Measurements from ENCODE around the gene C1orf94.
"Not testable (repeated sequence)": the region's sequence is repeated elsewhere in the genome, so short reads cannot be mapped to it uniquely, and the experiment has no call there.

C1orf94 gene

DNA sequence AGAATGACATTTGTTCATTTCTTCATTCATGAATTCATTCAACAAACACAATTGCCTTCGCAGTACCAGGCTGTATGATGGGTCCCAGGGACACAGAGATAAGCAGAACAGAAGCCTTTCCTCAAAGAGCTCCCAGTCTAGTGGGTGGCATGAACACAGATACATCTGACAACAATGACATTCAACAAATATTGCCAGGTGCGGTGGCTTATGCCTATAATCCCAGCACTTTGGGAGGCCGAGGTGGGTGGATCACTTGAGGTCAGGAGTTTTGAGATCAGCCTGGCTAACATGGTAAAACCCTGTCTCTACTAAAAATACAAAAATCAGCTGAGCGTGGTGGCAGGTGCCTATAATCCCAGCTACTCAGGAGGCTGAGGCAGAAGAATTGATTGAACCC is 6.7 kb downstream of the C1orf94 start:
- H3K27me3 Mint-ChIP-seq: peaks cover 16% of the 10 kb centered on the region
- H3K4me3 Mint-ChIP-seq; H3K4me1 Mint-ChIP-seq; H3K27ac Mint-ChIP-seq; H3K9me3 Mint-ChIP-seq; DNase-seq (ENCODE audit: low spot score in 2 of 2); H3K36me3 Mint-ChIP-seq; ATAC-seq (ENCODE audit: low read depth): not testable (repeated sequence)

- Mint-ChIP-seq H3K4me1 (no peaks in the 10 kb centered on the region), H3K27me3 (peaks cover 19% of the 10 kb centered on the region), H3K36me3 (no peaks in the 10 kb centered on the region), H3K4me3 (no peak overlapping the region), H3K27ac (no peak overlapping the region), H3K9me3 (peaks cover 3% of the 10 kb centered on the region)
- no peak for DNase-seq (ENCODE audit: low spot score in 2 of 2)
- ATAC-seq (ENCODE audit: low read depth): no peak
Observed at GRCh38 chr1:34186741-34187494, 10.2 kb downstream of the C1orf94 start.

GRCh38 chr1:34188418-34188817 is 11.7 kb downstream of the C1orf94 start:
- H3K9me3 Mint-ChIP-seq: peaks cover 2% of the 10 kb centered on the region
- no peak for ATAC-seq (ENCODE audit: low read depth)
- H3K4me1 Mint-ChIP-seq: no peaks in the 10 kb centered on the region
- DNase-seq (ENCODE audit: low spot score in 2 of 2): no peak
- no peak overlapping the region for H3K4me3 Mint-ChIP-seq
- no peak overlapping the region for H3K27ac Mint-ChIP-seq
- H3K36me3 Mint-ChIP-seq: no peaks in the 10 kb centered on the region
- peaks cover 22% of the 10 kb centered on the region for H3K27me3 Mint-ChIP-seq

DNA sequence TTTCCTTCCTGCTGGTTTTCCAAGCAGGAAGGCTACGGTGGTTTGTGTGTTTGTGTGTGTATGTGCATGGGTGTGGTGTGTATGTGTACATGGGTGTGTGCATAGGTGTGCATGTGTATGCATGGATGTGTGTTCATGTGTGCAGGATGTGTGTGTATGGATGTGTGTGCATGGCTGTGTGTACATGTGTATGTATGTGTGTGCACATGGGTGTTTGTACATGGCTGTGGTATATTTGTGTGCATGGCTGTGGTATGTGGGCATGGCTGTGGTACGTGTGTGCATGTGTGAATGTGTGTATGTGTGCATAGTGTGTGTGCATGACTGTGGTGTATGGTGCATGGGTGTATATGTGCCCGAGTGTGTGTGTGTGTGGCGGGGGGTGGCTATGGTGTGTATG is 12.3 kb downstream of the C1orf94 start:
- Mint-ChIP-seq H3K9me3 (peaks cover 2% of the 10 kb centered on the region), H3K4me1 (no peaks in the 10 kb centered on the region), H3K4me3 (no peak overlapping the region), H3K27ac (no peak overlapping the region), H3K36me3 (no peaks in the 10 kb centered on the region), H3K27me3 (peaks cover 21% of the 10 kb centered on the region)
- ATAC-seq (ENCODE audit: low read depth) (no peak), DNase-seq (ENCODE audit: low spot score in 2 of 2) (no peak)

DNA sequence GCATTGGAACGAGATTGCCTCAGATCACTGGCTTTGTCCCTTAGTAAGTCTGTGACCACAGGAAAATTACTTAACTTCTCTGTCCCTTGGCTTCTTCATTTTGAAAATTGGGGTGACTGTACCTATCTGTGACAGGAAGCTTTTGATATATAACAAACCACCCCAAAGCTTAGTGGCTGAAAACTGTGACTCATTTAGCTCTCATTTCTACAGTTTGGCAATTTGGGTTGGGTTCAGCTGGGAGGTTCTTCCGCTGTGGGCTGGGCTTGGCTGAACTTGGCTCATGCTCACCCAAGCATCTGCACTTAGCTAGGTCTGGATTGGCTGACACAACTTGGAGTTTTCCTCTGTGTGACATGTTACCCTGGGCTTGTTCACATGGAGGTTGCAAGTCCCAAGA is 14.0 kb downstream of the C1orf94 start:
- ATAC-seq (ENCODE audit: low read depth): no peak
- Mint-ChIP-seq H3K27ac (no peak overlapping the region), H3K27me3 (peaks cover 17% of the 10 kb centered on the region)

GRCh38 chr1:34192621-34193020 is 15.9 kb downstream of the C1orf94 start:
- H3K4me1 Mint-ChIP-seq: no peaks in the 10 kb centered on the region
- H3K27ac Mint-ChIP-seq: no peak overlapping the region
- no peak overlapping the region for H3K4me3 Mint-ChIP-seq

More for the DNA sequence above, 14.0 kb downstream of the C1orf94 start:
- no peaks in the 10 kb centered on the region for H3K36me3 Mint-ChIP-seq
- no peak for DNase-seq (ENCODE audit: low spot score in 2 of 2)
- H3K4me1 Mint-ChIP-seq: no peaks in the 10 kb centered on the region
- H3K9me3 Mint-ChIP-seq: peaks cover 2% of the 10 kb centered on the region
- H3K4me3 Mint-ChIP-seq: no peak overlapping the region

GRCh38 chr1:34199927-34200326 is 23.2 kb downstream of the C1orf94 start:
- no peaks in the 10 kb centered on the region for H3K36me3 Mint-ChIP-seq
- H3K27ac Mint-ChIP-seq: no peak overlapping the region
- DNase-seq (ENCODE audit: low spot score in 2 of 2) (no peak), ATAC-seq (ENCODE audit: low read depth) (no peak)
- H3K4me3 Mint-ChIP-seq: no peak overlapping the region
- H3K4me1 Mint-ChIP-seq: no peaks in the 10 kb centered on the region
- H3K9me3 Mint-ChIP-seq: no peaks in the 10 kb centered on the region
- H3K27me3 Mint-ChIP-seq: peaks cover 12% of the 10 kb centered on the region

More at GRCh38 chr1:34192621-34193020, 15.9 kb downstream of the C1orf94 start:
- DNase-seq (ENCODE audit: low spot score in 2 of 2): no peak
- peaks cover 2% of the 10 kb centered on the region for H3K9me3 Mint-ChIP-seq
- H3K27me3 Mint-ChIP-seq: peaks cover 12% of the 10 kb centered on the region
- ATAC-seq (ENCODE audit: low read depth): no peak
- H3K36me3 Mint-ChIP-seq: no peaks in the 10 kb centered on the region

DNA sequence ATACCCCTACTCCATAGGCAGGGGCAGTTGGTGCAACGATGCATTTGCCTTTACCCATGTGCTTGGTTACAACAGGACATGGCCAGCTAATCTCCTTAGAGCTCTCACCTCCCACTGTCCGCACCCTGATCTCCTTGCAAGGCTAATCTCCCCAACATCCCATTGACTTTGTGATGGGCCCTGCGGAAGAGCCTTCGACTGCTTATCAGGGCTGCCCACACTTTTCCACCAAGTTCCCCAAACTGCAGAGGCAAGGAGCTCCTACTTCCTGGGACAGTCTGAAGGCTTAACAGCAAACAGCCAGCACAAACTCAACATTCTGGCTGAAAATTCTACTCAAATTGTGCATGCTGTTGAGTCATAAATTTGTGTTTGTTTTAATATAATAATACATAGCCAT is 36.0 kb downstream of the C1orf94 start:
- H3K27me3 Mint-ChIP-seq: no peaks in the 10 kb centered on the region
- ATAC-seq (ENCODE audit: low read depth): no peak
- H3K27ac Mint-ChIP-seq: no peak overlapping the region

DNA sequence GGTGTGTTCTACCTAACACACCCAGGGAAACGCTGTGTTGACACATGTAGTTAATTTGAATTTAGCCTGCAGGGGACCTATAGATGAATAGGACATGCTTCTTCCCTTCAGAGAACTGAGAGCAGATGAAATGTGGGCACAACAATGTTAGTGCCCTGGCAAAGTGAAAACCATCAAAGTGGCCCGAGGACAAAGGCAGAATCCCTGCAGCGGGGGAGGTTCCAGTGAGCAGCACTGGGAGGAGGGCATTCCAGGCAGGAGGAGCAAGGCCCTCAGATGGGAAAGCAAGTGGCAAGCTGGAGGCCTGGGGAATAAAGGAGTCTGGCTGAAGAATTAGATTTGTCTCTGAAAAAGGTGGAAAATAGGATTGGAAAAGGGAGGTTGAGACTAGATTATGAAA is 37.2 kb downstream of the C1orf94 start:
- no peaks in the 10 kb centered on the region for H3K27me3 Mint-ChIP-seq
- no peak overlapping the region for H3K27ac Mint-ChIP-seq
- no peak for DNase-seq (ENCODE audit: low spot score in 2 of 2)
- no peaks in the 10 kb centered on the region for H3K9me3 Mint-ChIP-seq
- H3K4me1 Mint-ChIP-seq: no peaks in the 10 kb centered on the region
- H3K36me3 Mint-ChIP-seq: no peaks in the 10 kb centered on the region
- no peak overlapping the region for H3K4me3 Mint-ChIP-seq
- ATAC-seq (ENCODE audit: low read depth): no peak

More for the DNA sequence above, 36.0 kb downstream of the C1orf94 start:
- no peak for DNase-seq (ENCODE audit: low spot score in 2 of 2)
- Mint-ChIP-seq H3K4me1 (no peaks in the 10 kb centered on the region), H3K4me3 (no peak overlapping the region), H3K9me3 (no peaks in the 10 kb centered on the region), H3K36me3 (no peaks in the 10 kb centered on the region)

DNA sequence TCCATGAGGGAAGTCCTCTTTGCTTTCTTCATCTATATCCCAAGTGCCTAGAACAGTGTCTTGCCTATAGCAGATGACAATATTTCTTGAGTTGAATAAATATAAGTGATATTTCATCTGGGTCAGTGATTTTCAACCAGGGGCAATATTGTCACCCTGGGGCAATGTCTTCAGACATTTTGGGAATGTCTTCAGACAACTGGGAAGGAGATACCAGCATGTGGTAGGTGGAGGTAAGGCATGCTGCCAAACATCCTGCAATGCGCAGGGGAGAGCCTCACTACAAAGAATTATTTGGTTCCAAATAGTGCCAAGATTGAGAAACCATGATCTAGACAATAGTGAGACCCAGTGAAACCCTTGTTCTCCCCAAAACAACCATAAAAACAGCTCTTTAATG is 54.7 kb downstream of the C1orf94 start:
- no peaks in the 10 kb centered on the region for H3K4me1 Mint-ChIP-seq
- H3K9me3 Mint-ChIP-seq: peaks cover 3% of the 10 kb centered on the region
- no peak overlapping the region for H3K27ac Mint-ChIP-seq
- ATAC-seq (ENCODE audit: low read depth): no peak
- DNase-seq (ENCODE audit: low spot score in 2 of 2): no peak
- H3K4me3 Mint-ChIP-seq: no peak overlapping the region
- H3K36me3 Mint-ChIP-seq: no peaks in the 10 kb centered on the region
- peaks cover 12% of the 10 kb centered on the region for H3K27me3 Mint-ChIP-seq

- H3K27ac Mint-ChIP-seq: no peak overlapping the region
- H3K4me1 Mint-ChIP-seq: no peaks in the 10 kb centered on the region
- peaks cover 9% of the 10 kb centered on the region for H3K27me3 Mint-ChIP-seq
- no peak for DNase-seq (ENCODE audit: low spot score in 2 of 2)
- no peak overlapping the region for H3K4me3 Mint-ChIP-seq
- no peak for ATAC-seq (ENCODE audit: low read depth)
- H3K9me3 Mint-ChIP-seq: peaks cover 7% of the 10 kb centered on the region
- H3K36me3 Mint-ChIP-seq: no peaks in the 10 kb centered on the region
Observed at GRCh38 chr1:34235594-34235993, 58.9 kb downstream of the C1orf94 start.

DNA sequence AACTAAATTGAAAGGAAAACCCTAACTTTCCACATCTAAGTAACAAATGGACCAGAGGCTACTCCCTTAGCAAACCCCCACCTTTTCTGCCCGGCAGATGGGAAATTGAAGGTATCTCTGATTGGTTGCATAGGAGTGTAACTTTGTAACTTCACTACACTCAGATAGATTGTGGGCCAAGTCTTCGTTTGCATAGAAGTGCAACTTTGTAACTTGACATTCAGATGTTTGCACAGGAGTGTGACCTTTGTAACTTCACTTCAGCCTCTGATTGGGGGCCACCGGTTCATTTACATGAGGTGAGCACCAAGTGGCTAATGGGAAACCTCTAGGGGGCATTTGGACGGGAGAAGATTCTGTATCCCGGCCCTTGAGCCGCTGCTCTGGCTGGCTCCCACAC is 59.4 kb downstream of the C1orf94 start:
- Mint-ChIP-seq H3K27me3 (peaks cover 9% of the 10 kb centered on the region), H3K9me3 (peaks cover 7% of the 10 kb centered on the region), H3K27ac (no peak overlapping the region), H3K4me3 (no peak overlapping the region), H3K4me1 (no peaks in the 10 kb centered on the region), H3K36me3 (no peaks in the 10 kb centered on the region)
- DNase-seq (ENCODE audit: low spot score in 2 of 2) (no peak), ATAC-seq (ENCODE audit: low read depth) (no peak)

GRCh38 chr1:34237151-34237815 is 60.6 kb downstream of the C1orf94 start:
- Mint-ChIP-seq H3K9me3 (peaks cover 9% of the 10 kb centered on the region), H3K27me3 (peaks cover 7% of the 10 kb centered on the region), H3K27ac (no peak overlapping the region), H3K4me3 (no peak overlapping the region), H3K36me3 (no peaks in the 10 kb centered on the region), H3K4me1 (no peaks in the 10 kb centered on the region)
- DNase-seq (ENCODE audit: low spot score in 2 of 2): no peak
- ATAC-seq (ENCODE audit: low read depth): no peak

DNA sequence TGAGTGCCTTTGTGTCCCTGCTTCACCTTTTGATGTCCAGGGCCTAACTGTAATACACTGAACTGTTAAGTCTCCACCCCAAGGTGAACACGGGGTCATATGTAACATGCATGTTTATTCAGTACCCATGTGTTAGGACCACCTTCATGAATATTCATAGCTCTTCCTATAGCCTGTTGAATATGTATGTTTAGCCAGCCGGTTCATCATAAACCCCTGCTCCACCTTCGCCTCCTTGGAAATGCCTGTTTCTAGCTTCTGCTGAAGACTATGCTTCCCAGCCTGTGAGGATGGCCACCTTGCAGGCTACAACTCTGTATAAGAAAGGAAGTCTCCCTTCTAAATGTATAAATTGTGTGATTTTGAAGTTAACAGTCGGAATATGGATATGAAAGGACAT is 69.3 kb downstream of the C1orf94 start:
- no peaks in the 10 kb centered on the region for H3K36me3 Mint-ChIP-seq
- H3K27ac Mint-ChIP-seq: no peak overlapping the region
- peaks cover 15% of the 10 kb centered on the region for H3K27me3 Mint-ChIP-seq
- H3K4me1 Mint-ChIP-seq: no peaks in the 10 kb centered on the region
- DNase-seq (ENCODE audit: low spot score in 2 of 2) (no peak), ATAC-seq (ENCODE audit: low read depth) (no peak)
- H3K4me3 Mint-ChIP-seq: no peak overlapping the region
- peaks cover 8% of the 10 kb centered on the region for H3K9me3 Mint-ChIP-seq

DNA sequence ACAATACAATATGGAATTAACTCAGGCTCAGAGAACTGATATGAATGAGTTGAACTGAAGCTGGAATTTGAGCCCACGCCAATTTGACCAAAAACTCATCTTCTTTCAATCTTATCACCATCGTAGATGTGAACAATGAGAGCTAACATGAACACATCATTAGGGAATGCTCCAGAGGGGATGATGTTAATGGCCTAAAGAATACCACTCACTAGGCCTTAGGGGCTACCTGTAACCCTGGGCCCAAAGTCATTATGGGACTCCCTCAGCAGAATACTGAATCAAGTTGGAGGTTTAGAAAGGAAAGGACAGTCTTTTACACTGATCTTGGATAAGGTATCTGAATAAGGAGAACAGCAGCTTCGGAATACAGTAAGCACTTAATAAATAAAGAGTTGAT is 73.6 kb downstream of the C1orf94 start:
- H3K36me3 Mint-ChIP-seq: no peaks in the 10 kb centered on the region
- ATAC-seq (ENCODE audit: low read depth) (no peak), DNase-seq (ENCODE audit: low spot score in 2 of 2) (no peak)
- no peak overlapping the region for H3K4me3 Mint-ChIP-seq
- no peaks in the 10 kb centered on the region for H3K4me1 Mint-ChIP-seq
- no peaks in the 10 kb centered on the region for H3K9me3 Mint-ChIP-seq
- no peak overlapping the region for H3K27ac Mint-ChIP-seq
- peaks cover 15% of the 10 kb centered on the region for H3K27me3 Mint-ChIP-seq

Measured in memory B cell (primary cell).